ENCODE data around the gene AHDC1. TPM values are rescaled to one million over a fixed set of nuclear protein-coding genes. Genes with fewer than 3 reads are reported as not detected.
"Not testable (repeated sequence)": the region's sequence is repeated elsewhere in the genome, so short reads cannot be mapped to it uniquely, and the experiment has no call there.

AHDC1 gene
- total RNA-seq, 2 donors from 2014 or later = 8.4 to 9.3 TPM

- Mint-ChIP-seq H3K9me3 (no peaks in the 10 kb centered on the region), H3K27ac (no peak overlapping the region), H3K36me3 (ENCODE audit: insufficient read depth in 2 of 2) (no peaks in the 10 kb centered on the region), H3K27me3 (ENCODE audit: low read depth) (no peaks in the 10 kb centered on the region), H3K4me3 (no peak overlapping the region), H3K4me1 (ENCODE audit: low read depth) (peaks cover 14% of the 10 kb centered on the region)
- DNase-seq = peak; percentile 74 to 76
- peak; percentile 95 to 97 for ATAC-seq (replicated peaks in 1 of 2)
These were observed 39.8 kb upstream of the AHDC1 start for GRCh38 chr1:27643600-27644368.

DNA sequence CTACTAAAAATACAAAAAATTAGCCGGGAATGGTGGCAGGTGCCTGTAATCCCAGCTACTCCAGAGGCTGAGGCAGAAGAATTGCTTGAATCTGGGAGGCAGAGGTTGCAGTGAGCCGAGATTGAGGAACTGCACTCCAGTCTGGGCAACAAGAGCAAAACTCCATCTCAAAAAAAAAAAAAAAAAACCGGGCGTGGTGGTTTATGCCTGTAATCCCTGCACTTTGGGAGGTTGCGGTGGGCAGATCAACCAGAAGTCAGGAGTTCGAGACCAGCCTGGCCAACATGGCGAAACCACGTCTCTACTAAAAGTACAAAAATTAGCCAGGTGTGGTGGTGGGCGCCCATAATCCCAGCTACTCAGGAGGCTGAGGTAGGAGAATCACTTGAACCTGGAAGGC lies 36.6 kb upstream of the AHDC1 start:
- H3K9me3 Mint-ChIP-seq; ATAC-seq (replicated peaks in 1 of 2); H3K36me3 Mint-ChIP-seq (ENCODE audit: insufficient read depth in 2 of 2); H3K4me3 Mint-ChIP-seq; H3K27ac Mint-ChIP-seq; DNase-seq; H3K27me3 Mint-ChIP-seq (ENCODE audit: low read depth): not testable (repeated sequence)
- H3K4me1 Mint-ChIP-seq (ENCODE audit: low read depth) = peaks cover 37% of the 10 kb centered on the region

- H3K4me1 Mint-ChIP-seq (ENCODE audit: low read depth) = peaks cover 39% of the 10 kb centered on the region
- H3K9me3 Mint-ChIP-seq = no peaks in the 10 kb centered on the region
- ATAC-seq (replicated peaks in 1 of 2) (no peak), DNase-seq (no peak)
- no peaks in the 10 kb centered on the region for H3K36me3 Mint-ChIP-seq (ENCODE audit: insufficient read depth in 2 of 2)
- H3K4me3 Mint-ChIP-seq = no peak overlapping the region
- no peak overlapping the region for H3K27ac Mint-ChIP-seq
- no peaks in the 10 kb centered on the region for H3K27me3 Mint-ChIP-seq (ENCODE audit: low read depth)
These were observed 34.9 kb upstream of the AHDC1 start for GRCh38 chr1:27638805-27639204.

DNA sequence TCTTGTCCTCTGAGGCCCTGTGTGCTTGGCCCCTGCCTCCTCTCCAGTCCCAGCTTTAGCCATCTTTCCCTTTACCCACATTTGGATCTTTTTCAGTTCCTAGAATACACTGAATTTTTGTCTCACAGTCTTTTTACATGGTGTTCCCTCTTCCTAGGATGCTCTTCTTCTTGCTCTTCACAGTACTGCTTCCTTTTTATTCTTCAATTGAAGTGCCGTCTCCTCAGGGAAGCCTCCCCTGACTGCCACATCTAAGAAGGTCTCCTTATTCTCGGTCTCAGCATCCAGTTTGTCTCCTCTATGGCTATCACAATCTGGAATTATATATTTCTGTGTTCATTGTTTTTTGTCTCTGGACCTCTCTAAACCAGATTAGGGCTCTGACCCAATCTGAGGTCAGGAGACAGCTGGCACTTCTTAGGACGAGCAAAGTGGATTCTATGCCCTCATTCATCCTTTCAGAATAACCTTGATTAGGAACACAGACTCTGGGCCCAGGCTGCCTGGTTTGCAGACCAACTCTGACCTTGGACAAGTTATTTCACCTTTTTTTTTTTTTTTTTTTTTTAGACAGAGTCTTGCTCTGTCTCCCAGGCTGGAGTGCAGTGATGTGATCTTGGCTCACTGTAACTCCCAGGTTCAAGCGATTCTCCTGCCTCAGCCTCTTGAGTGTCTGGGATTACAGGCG lies 34.2 kb upstream of the AHDC1 start:
- Mint-ChIP-seq H3K9me3 (no peaks in the 10 kb centered on the region), H3K27me3 (ENCODE audit: low read depth) (no peaks in the 10 kb centered on the region), H3K4me3 (no peak overlapping the region), H3K27ac (peak overlapping the region; percentile 9), H3K4me1 (ENCODE audit: low read depth) (peaks cover 40% of the 10 kb centered on the region), H3K36me3 (ENCODE audit: insufficient read depth in 2 of 2) (no peaks in the 10 kb centered on the region)
- ATAC-seq (replicated peaks in 1 of 2) (no peak), DNase-seq (no peak)

GRCh38 chr1:27635396-27636142 lies 31.6 kb upstream of the AHDC1 start:
- ATAC-seq (replicated peaks in 1 of 2) (no peak), DNase-seq (no peak)
- Mint-ChIP-seq H3K36me3 (ENCODE audit: insufficient read depth in 2 of 2) (no peaks in the 10 kb centered on the region), H3K4me3 (peak overlapping the region; percentile 45 to 60), H3K9me3 (no peaks in the 10 kb centered on the region), H3K4me1 (ENCODE audit: low read depth) (peaks cover 66% of the 10 kb centered on the region), H3K27me3 (ENCODE audit: low read depth) (no peaks in the 10 kb centered on the region), H3K27ac (no peak overlapping the region)

DNA sequence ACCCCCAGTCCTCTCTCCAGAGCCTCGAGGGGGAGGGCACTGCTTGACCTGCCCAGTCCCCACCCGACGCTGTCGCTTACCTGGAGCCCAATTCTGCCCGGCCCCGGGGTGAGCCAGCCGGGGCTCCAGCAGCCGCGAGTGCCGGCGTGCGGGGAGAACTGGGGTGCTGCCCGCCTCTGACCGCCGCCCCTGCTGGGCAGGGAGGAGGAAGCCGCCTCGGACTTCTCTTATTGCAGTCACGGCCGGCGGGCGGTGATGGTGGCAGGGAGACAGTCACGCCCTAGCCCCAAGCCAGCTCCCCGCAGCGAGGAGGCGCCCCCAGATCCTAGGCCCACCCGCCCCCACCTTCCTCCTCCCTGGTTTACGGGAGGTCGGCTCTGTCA lies 31.0 kb upstream of the AHDC1 start, which contains the start of gene FGR:
FGR (minus strand) TSS at position 201 of the 383 bp plus-strand sequence. CDS start 11,269 bp downstream, outside the sequence.
- H3K9me3 Mint-ChIP-seq = no peaks in the 10 kb centered on the region

DNA sequence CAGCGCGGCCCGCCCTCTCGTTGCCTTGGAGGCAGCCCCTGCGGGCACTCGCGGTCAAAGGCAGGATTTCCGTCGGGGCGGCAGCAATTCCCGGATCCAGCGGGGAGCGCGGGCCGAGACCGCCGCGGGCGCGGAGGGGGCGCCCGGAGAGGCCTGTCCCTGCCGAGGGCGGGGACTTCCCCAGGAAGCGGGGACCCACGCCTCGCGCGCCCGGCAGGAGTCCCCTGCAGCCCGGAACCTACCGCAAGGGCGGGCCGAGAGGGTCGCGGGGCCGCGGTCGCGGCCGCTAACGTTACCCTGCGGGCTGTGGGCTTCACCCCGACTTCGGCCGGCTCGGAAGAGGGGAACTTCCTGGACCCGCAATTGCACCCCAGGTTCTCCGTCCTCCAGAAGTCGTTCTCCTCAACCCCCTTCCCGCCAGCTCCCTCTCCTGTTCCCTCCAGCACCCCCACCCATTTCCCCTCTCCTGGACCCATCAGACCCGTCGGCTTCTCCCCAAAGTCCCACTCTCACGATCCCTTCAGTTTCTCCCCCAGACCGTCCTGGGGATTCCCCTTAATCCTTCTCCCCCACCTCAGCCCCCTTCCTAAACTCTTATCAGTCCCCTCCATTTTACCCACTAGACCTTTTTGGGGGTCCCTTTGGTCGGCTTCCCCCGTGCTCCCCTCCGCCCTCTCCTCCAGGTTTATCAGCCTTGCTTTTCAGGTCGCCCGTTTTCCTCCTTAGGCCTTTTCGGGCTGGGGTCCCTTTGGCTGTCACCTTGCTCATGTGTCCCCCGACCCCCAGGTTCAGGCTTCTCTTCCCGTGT lies 30.4 kb upstream of the AHDC1 start:
- Mint-ChIP-seq H3K4me3 (peak overlapping the region; percentile 51 to 75), H3K4me1 (ENCODE audit: low read depth) (peaks cover 73% of the 10 kb centered on the region), H3K9me3 (no peaks in the 10 kb centered on the region), H3K36me3 (ENCODE audit: insufficient read depth in 2 of 2) (no peaks in the 10 kb centered on the region), H3K27ac (peak overlapping the region; percentile 59), H3K27me3 (ENCODE audit: low read depth) (no peaks in the 10 kb centered on the region)
- peak in 1 of 2 donors; percentile 27 for ATAC-seq (replicated peaks in 1 of 2)
- peak; percentile 58 to 61 for DNase-seq

More for the DNA sequence above, 31.0 kb upstream of the AHDC1 start, which contains the start of gene FGR:
- ATAC-seq (replicated peaks in 1 of 2) = no peak
- Mint-ChIP-seq H3K36me3 (ENCODE audit: insufficient read depth in 2 of 2) (no peaks in the 10 kb centered on the region), H3K4me1 (ENCODE audit: low read depth) (peaks cover 69% of the 10 kb centered on the region), H3K27ac (peak within 1 kb of the TSS; percentile 59), H3K4me3 (peak within 1 kb of the TSS; percentile 51 to 80), H3K27me3 (ENCODE audit: low read depth) (no peaks in the 10 kb centered on the region)
- DNase-seq = no peak

- Mint-ChIP-seq H3K9me3 (no peaks in the 10 kb centered on the region), H3K36me3 (ENCODE audit: insufficient read depth in 2 of 2) (no peaks in the 10 kb centered on the region), H3K4me1 (ENCODE audit: low read depth) (peaks cover 80% of the 10 kb centered on the region), H3K4me3 (peak overlapping the region; percentile 56 to 76), H3K27ac (no peak overlapping the region), H3K27me3 (ENCODE audit: low read depth) (no peaks in the 10 kb centered on the region)
- ATAC-seq (replicated peaks in 1 of 2) (no peak), DNase-seq (no peak)
These were observed 29.8 kb upstream of the AHDC1 start for GRCh38 chr1:27633640-27634176.

- Mint-ChIP-seq H3K36me3 (ENCODE audit: insufficient read depth in 2 of 2) (no peaks in the 10 kb centered on the region), H3K4me3 (peak overlapping the region; percentile 56 to 76), H3K4me1 (ENCODE audit: low read depth) (peaks cover 81% of the 10 kb centered on the region), H3K9me3 (no peaks in the 10 kb centered on the region), H3K27me3 (ENCODE audit: low read depth) (no peaks in the 10 kb centered on the region), H3K27ac (no peak overlapping the region)
- ATAC-seq (replicated peaks in 1 of 2) (no peak), DNase-seq (no peak)
These were observed 29.3 kb upstream of the AHDC1 start for GRCh38 chr1:27633298-27633610.

- H3K27ac Mint-ChIP-seq = peak overlapping the region; percentile 58
- no peaks in the 10 kb centered on the region for H3K9me3 Mint-ChIP-seq
- peak; percentile 68 to 72 for DNase-seq
- no peaks in the 10 kb centered on the region for H3K27me3 Mint-ChIP-seq (ENCODE audit: low read depth)
- H3K4me1 Mint-ChIP-seq (ENCODE audit: low read depth) = peaks cover 76% of the 10 kb centered on the region
- H3K36me3 Mint-ChIP-seq (ENCODE audit: insufficient read depth in 2 of 2) = no peaks in the 10 kb centered on the region
- ATAC-seq (replicated peaks in 1 of 2) = peak; percentile 66 to 68
- H3K4me3 Mint-ChIP-seq = peak overlapping the region; percentile 56 to 76
These were observed 28.7 kb upstream of the AHDC1 start for GRCh38 chr1:27632387-27633297.

GRCh38 chr1:27630859-27631491 lies 27.0 kb upstream of the AHDC1 start:
- no peak for DNase-seq
- Mint-ChIP-seq H3K27me3 (ENCODE audit: low read depth) (no peaks in the 10 kb centered on the region), H3K4me3 (no peak overlapping the region), H3K36me3 (ENCODE audit: insufficient read depth in 2 of 2) (no peaks in the 10 kb centered on the region), H3K9me3 (no peaks in the 10 kb centered on the region), H3K4me1 (ENCODE audit: low read depth) (peaks cover 66% of the 10 kb centered on the region), H3K27ac (no peak overlapping the region)
- no peak for ATAC-seq (replicated peaks in 1 of 2)

All from activated T-cell treated with anti-CD3 and anti-CD28 coated beads, Interleukin-2, amount 50 U/mL, for 72 hours (primary cell).